Common myeloid progenitor, CD34-positive (primary cell): ENCODE data around the gene B3GAT3.

Experiments
- CTCF ChIA-PET: fragments of 350-600 bp; sonication (Branson Sonifier 250); formaldehyde crosslinking; loops from one replicate; lab custom pipeline; 2021; ENCODE audit warnings: antibody characterized with exemption; lab: Charles Lee
- POLR2A ChIA-PET: fragments of 350-600 bp; sonication (Branson Sonifier 250); formaldehyde crosslinking; loops from one replicate; lab custom pipeline; 2021; ENCODE audit warnings: antibody characterized with exemption; lab: Charles Lee
- DNase-seq, 3 donors: peaks; one replicate each; pipeline versions ENCODE4 v3.0.0 to v3.0.0-alpha.2; 2013
- H3K27ac ChIP-seq, 2 experiments: 1 replicate in 1 of 2; 2 replicates in 1 of 2; pipeline ENCODE4 v1.7.0; 2013; ENCODE audit warnings: inconsistent platforms in 2 of 2, low read length in 2 of 2, mild to moderate bottlenecking in 2 of 2, low read depth in 1 of 2, moderate library complexity in 1 of 2; ENCODE audit not compliant: severe bottlenecking in 2 of 2, insufficient read depth in 1 of 2, poor library complexity in 1 of 2
- H3K27me3 ChIP-seq, 5 experiments: replicated peaks in 2 of 5; 1 replicate in 3 of 5; 2 replicates in 2 of 5; pipeline versions ENCODE4 v1.6.1 to v1.7.0; 2013; ENCODE audit warnings: low read length in 4 of 5, mild to moderate bottlenecking in 2 of 5, moderate library complexity in 2 of 5, inconsistent platforms in 1 of 5; ENCODE audit not compliant: insufficient read depth in 5 of 5, control insufficient read depth in 4 of 5
- H3K36me3 ChIP-seq, 4 experiments: 1 replicate in 2 of 4; 2 replicates in 2 of 4; pipeline versions ENCODE4 v1.6.1 to v1.7.0; 2013; ENCODE audit warnings: low read length in 3 of 4, control low read depth in 1 of 4, mild to moderate bottlenecking in 1 of 4; ENCODE audit not compliant: control insufficient read depth in 4 of 4, insufficient read depth in 4 of 4
- H3K4me1 ChIP-seq, 4 experiments: 1 replicate in 3 of 4; 2 replicates in 1 of 4; pipeline versions ENCODE4 v1.6.1 to v1.7.1; 2013; ENCODE audit warnings: low read length in 3 of 4, mild to moderate bottlenecking in 3 of 4, control low read depth in 1 of 4, inconsistent platforms in 1 of 4, moderate library complexity in 1 of 4; ENCODE audit not compliant: control insufficient read depth in 4 of 4, insufficient read depth in 4 of 4; ENCODE audit errors: control extremely low read depth in 1 of 4
- H3K4me3 ChIP-seq, 7 experiments: 1 replicate in 4 of 7; 2 replicates in 3 of 7; pipeline versions ENCODE4 v1.5.1 to v1.7.0; 2013; ENCODE audit warnings: mild to moderate bottlenecking in 7 of 7, low read length in 6 of 7, moderate library complexity in 6 of 7, inconsistent platforms in 2 of 7, low read depth in 2 of 7, control low read depth in 1 of 7; ENCODE audit not compliant: insufficient read depth in 4 of 7, control insufficient read depth in 1 of 7; ENCODE audit errors: extremely low read depth in 1 of 7
- H3K9me3 ChIP-seq, 5 experiments: 1 replicate in 4 of 5; 2 replicates in 1 of 5; pipeline versions ENCODE4 v1.6.1 to v1.7.1; 2013; ENCODE audit warnings: low read length in 4 of 5, mild to moderate bottlenecking in 2 of 5, inconsistent platforms in 1 of 5, low read depth in 1 of 5, moderate library complexity in 1 of 5; ENCODE audit not compliant: control insufficient read depth in 4 of 5, insufficient read depth in 2 of 5; ENCODE audit errors: control extremely low read depth in 1 of 5
- WGBS: methylation state at CpG from one replicate; pipeline ENCODE4 v1.1.5; 2013; ENCODE audit not compliant: insufficient coverage; 5-methylcytosine and 5-hydroxymethylcytosine counted together

Gene B3GAT3

GRCh38 chr11:62599069-62599696 is 22.6 kb downstream of the B3GAT3 start:
- no peaks in the 10 kb centered on the region for H3K9me3 ChIP-seq
- ChIA-PET CTCF (interaction anchor here (1.0 to 2.0 kb wide), 4 partner anchors 10 to 205 kb away, joined by 3 to 15 read pairs (median 4); partner anchors contain the start of genes EML3 and ROM1), POLR2A (interaction anchor here (1.0 kb wide), 1 partner anchor 128 kb away, joined by 3 read pairs; the partner anchor contains the start of gene HNRNPUL2)
- H3K4me3 ChIP-seq: peak overlapping the region in 5 of 7 experiments; percentile 91 to 97 (median 94)
- H3K4me1 ChIP-seq: peaks cover 18 to 43% (median 32%) of the 10 kb centered on the region in 4 experiments
- WGBS: 0% methylated on average over 2 of the region's 7 CpGs
- H3K27me3 ChIP-seq: no peaks in the 10 kb centered on the region
- H3K27ac ChIP-seq: peak overlapping the region; percentile 85 to 94
- peak; percentile 100 for DNase-seq
- peaks cover 15 to 70% (median 47%) of the 10 kb centered on the region in 4 experiments for H3K36me3 ChIP-seq

GRCh38 chr11:62595124-62595523 is 26.7 kb downstream of the B3GAT3 start:
- Histone ChIP-seq H3K9me3 (no peaks in the 10 kb centered on the region), H3K36me3 (peaks cover 15 to 68% (median 46%) of the 10 kb centered on the region in 4 experiments), H3K27me3 (no peaks in the 10 kb centered on the region), H3K4me1 (peaks cover 24 to 44% (median 39%) of the 10 kb centered on the region in 4 experiments), H3K4me3 (no peak overlapping the region), H3K27ac (no peak overlapping the region)
- no peak for DNase-seq
- POLR2A ChIA-PET: interaction anchor here (0.5 kb wide), 1 partner anchor 237 kb away, joined by 4 read pairs; the partner anchor contains the start of gene STX5
- 94% methylated on average over 8 of the region's 8 CpGs for WGBS
- CTCF ChIA-PET: interaction anchor here (0.9 to 6.9 kb wide), 5 partner anchors 9 to 168 kb away, joined by 3 to 62 read pairs (median 13); no protein-coding TSS in a partner anchor

GRCh38 chr11:62593434-62594044 is 28.2 kb downstream of the B3GAT3 start:
- ChIA-PET CTCF (interaction anchor here (0.6 to 6.9 kb wide), 26 partner anchors 8 to 270 kb away, joined by 3 to 62 read pairs (median 5); partner anchors contain the start of genes C11orf98, CSKMT, EEF1G and GANAB), POLR2A (interaction anchor here (1.4 kb wide), 1 partner anchor 28 kb away, joined by 5 read pairs; the partner anchor contains the start of gene B3GAT3)
- WGBS: 71% methylated on average over 10 of the region's 13 CpGs
- H3K4me3 ChIP-seq: no peak overlapping the region
- H3K9me3 ChIP-seq: no peaks in the 10 kb centered on the region
- peaks cover 15 to 61% (median 48%) of the 10 kb centered on the region in 4 experiments for H3K36me3 ChIP-seq
- peak; percentile 88 to 94 (median 94) for DNase-seq
- H3K4me1 ChIP-seq: peaks cover 16 to 38% (median 31%) of the 10 kb centered on the region in 4 experiments
- no peaks in the 10 kb centered on the region for H3K27me3 ChIP-seq
- peak overlapping the region in 1 of 2 experiments; percentile 99 for H3K27ac ChIP-seq

GRCh38 chr11:62592989-62593421 is 28.8 kb downstream of the B3GAT3 start:
- H3K27ac ChIP-seq: peak overlapping the region in 1 of 2 experiments; percentile 99
- CTCF ChIA-PET: interaction anchor here (0.9 to 6.9 kb wide), 24 partner anchors 8 to 271 kb away, joined by 3 to 62 read pairs (median 7); partner anchors contain the start of genes EEF1G, GANAB, LBHD1 and MTA2

GRCh38 chr11:62592146-62592815 is 29.5 kb downstream of the B3GAT3 start:
- peaks cover 16 to 35% (median 29%) of the 10 kb centered on the region in 4 experiments for H3K4me1 ChIP-seq
- no peak for DNase-seq
- 5% methylated on average over 11 of the region's 17 CpGs for WGBS
- peak overlapping the region; percentile 56 to 99 for H3K27ac ChIP-seq
- H3K27me3 ChIP-seq: no peaks in the 10 kb centered on the region
- no peaks in the 10 kb centered on the region for H3K9me3 ChIP-seq
- H3K4me3 ChIP-seq: peak overlapping the region in 6 of 7 experiments; percentile 61 to 95 (median 84)
- CTCF ChIA-PET: interaction anchor here (0.9 to 6.9 kb wide), 36 partner anchors 9 to 272 kb away, joined by 3 to 62 read pairs (median 4); partner anchors contain the start of genes C11orf98, CSKMT, EEF1G and GANAB
- POLR2A ChIA-PET: interaction anchor here (0.6 to 2.7 kb wide), 19 partner anchors 9 to 249 kb away, joined by 3 to 30 read pairs (median 6); partner anchors contain the start of genes B3GAT3, C11orf98, CSKMT and EEF1G
- H3K36me3 ChIP-seq: peaks cover 10 to 56% (median 46%) of the 10 kb centered on the region in 4 experiments

More at GRCh38 chr11:62592989-62593421, 28.8 kb downstream of the B3GAT3 start:
- Histone ChIP-seq H3K36me3 (peaks cover 12 to 56% (median 46%) of the 10 kb centered on the region in 4 experiments), H3K4me1 (peaks cover 16 to 35% (median 29%) of the 10 kb centered on the region in 4 experiments), H3K9me3 (no peaks in the 10 kb centered on the region), H3K4me3 (peak overlapping the region in 1 of 7 experiments; percentile 78), H3K27me3 (no peaks in the 10 kb centered on the region)
- POLR2A ChIA-PET: interaction anchor here (0.6 to 2.7 kb wide), 3 partner anchors 19 to 179 kb away, joined by 3 to 25 read pairs (median 5); partner anchors contain the start of genes B3GAT3 and EEF1G
- 100% methylated on average over 1 of the region's 8 CpGs for WGBS
- no peak for DNase-seq
